Activated CD4-positive, alpha-beta T cell treated with anti-CD3 and anti-CD28 coated beads for 1 hour (primary cell): ENCODE data around the gene HGF.

Experiments
- DNase-seq: peaks from one replicate; pipeline ENCODE4 v3.0.0-alpha.2; 2020

The HGF gene

GRCh38 chr7:81680120-81680519, 89.7 kb downstream of the HGF start:
- no peak for DNase-seq

- no peak for DNase-seq
Measured at GRCh38 chr7:81676813-81677212, 93.0 kb downstream of the HGF start.

GRCh38 chr7:81676105-81676811, 93.6 kb downstream of the HGF start:
- DNase-seq = no peak

- DNase-seq = no peak
Measured at GRCh38 chr7:81674431-81674830, 95.4 kb downstream of the HGF start.

GRCh38 chr7:81672872-81673271, 97.0 kb downstream of the HGF start:
- DNase-seq = no peak

- no peak for DNase-seq
Measured at GRCh38 chr7:81669476-81670105, 100.3 kb downstream of the HGF start.

GRCh38 chr7:81666209-81666608, 103.6 kb downstream of the HGF start:
- no peak for DNase-seq

- DNase-seq = no peak
Measured at GRCh38 chr7:81665236-81665635, 104.6 kb downstream of the HGF start.

GRCh38 chr7:81664304-81664703, 105.5 kb downstream of the HGF start:
- DNase-seq = no peak

GRCh38 chr7:81662531-81662930, 107.3 kb downstream of the HGF start:
- no peak for DNase-seq

- no peak for DNase-seq
Measured at GRCh38 chr7:81659697-81660395, 110.0 kb downstream of the HGF start.

GRCh38 chr7:81657551-81657950, 112.3 kb downstream of the HGF start:
- DNase-seq = no peak

- no peak for DNase-seq
Measured at GRCh38 chr7:81655271-81655670, 114.6 kb downstream of the HGF start.

- DNase-seq = no peak
Measured at GRCh38 chr7:81652225-81652624, 117.6 kb downstream of the HGF start.
